GM10266 (cell line): ENCODE results near the gene ZFAND3.

Experiments used
- DNase-seq: peaks from one replicate; pipeline ENCODE4 v3.0.0; 2012; ENCODE audit errors: extremely low spot score
- TF ChIP-seq, protein P1 (sequence below): IDR thresholded peaks from 2 replicates; pipeline ENCODE4 v1.5.1; 2012; ENCODE audit warnings: mild to moderate bottlenecking, low read depth; ENCODE audit not compliant: control insufficient read depth, insufficient read depth; ENCODE audit errors: missing control alignments

ZFAND3 gene

DNA sequence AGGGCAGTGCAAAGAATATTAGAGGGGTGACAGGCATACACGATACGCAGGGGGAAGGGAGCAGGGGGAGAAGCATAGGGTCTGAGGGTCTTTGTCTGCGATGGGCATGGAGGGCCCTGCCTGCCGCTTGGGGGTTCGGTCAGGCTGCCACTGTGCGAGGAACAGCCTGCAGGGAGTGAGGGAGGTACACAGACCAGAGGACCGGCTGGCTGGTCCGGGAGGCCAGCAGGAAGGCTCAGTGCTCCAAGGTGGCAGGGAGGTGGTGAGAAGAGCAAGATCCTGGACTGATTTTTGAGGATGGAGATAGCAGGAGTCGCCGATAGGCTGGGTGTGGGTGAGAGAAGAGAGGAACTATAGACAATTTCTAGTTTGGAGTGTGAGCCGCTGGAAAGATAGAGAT, 338.4 kb downstream of the ZFAND3 start:
- TF ChIP-seq, protein P1, sequence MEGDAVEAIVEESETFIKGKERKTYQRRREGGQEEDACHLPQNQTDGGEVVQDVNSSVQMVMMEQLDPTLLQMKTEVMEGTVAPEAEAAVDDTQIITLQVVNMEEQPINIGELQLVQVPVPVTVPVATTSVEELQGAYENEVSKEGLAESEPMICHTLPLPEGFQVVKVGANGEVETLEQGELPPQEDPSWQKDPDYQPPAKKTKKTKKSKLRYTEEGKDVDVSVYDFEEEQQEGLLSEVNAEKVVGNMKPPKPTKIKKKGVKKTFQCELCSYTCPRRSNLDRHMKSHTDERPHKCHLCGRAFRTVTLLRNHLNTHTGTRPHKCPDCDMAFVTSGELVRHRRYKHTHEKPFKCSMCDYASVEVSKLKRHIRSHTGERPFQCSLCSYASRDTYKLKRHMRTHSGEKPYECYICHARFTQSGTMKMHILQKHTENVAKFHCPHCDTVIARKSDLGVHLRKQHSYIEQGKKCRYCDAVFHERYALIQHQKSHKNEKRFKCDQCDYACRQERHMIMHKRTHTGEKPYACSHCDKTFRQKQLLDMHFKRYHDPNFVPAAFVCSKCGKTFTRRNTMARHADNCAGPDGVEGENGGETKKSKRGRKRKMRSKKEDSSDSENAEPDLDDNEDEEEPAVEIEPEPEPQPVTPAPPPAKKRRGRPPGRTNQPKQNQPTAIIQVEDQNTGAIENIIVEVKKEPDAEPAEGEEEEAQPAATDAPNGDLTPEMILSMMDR, result no peak
- no peak for DNase-seq

DNA sequence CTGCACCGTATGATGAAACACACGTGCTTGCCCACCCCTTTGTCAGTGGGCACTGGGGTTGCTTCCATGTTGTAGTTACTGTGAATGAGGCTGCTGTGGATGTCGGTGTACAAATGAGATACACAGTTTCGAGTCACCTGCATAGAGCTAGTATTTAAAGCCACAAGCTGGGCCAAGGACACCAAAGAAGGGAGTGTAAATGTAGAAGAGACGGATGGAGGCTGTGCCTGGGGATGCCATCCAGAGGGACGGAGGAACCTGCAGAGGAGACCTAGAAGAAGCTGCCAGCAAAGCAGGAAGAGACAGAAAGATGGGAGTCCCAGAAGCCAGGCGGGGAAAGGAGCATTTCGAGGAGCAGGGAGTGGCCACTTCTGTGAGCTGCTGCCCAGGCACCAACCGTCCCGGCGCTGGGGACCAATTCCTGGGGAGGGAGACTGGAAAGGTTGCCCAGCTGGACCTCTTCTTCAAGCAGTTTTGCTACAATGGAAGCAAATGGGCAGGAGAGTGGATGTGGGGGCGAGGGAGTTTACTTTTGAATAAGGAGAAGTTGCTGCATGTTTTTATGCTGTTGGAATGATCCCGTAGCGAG, 339.3 kb downstream of the ZFAND3 start:
- TF ChIP-seq, protein P1, result no peak

DNA sequence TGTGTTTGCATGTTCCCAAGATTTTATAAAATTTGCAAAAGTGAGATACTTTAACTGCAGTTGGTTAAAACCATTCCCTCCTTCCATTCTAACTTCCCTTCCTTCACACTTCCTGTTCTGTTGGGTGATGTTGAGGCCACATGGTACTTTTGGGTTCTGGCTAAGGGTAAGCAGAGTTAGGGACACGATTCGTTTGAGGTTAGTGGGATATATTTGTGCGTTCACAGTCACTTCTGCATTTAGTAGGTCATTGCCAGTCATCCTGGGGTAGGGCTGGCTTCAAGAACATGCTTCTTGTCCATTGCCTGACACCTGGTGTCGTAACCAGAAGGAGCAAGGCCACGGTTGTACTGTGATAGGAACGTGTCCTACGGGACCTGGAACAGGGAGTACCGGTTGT, 340.1 kb downstream of the ZFAND3 start:
- DNase-seq, result no peak

More for the DNA sequence above, 339.3 kb downstream of the ZFAND3 start:
- DNase-seq, result no peak

DNA sequence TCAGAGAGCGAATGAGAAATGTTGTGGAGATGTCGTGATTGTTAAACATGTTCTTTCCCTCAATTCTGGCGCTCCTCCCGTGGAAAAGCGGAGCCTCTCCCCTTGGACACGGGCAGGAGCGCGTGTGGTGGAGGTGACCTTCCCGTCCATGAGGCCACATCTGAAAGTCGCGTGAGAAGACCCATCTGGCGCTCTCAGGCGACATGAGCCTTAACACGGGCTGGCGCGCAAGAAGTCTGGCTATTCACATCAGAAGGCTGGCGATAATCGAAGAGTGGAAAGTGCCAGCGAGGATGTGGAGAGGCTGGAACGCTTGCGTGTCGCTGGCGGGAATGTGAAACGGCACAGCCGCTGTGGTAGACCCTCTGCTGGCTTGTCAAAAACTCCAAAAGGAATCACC, 341.3 kb downstream of the ZFAND3 start:
- TF ChIP-seq, protein P1, result no peak
- DNase-seq, result no peak

More for the DNA sequence above, 340.1 kb downstream of the ZFAND3 start:
- TF ChIP-seq, protein P1, result no peak

DNA sequence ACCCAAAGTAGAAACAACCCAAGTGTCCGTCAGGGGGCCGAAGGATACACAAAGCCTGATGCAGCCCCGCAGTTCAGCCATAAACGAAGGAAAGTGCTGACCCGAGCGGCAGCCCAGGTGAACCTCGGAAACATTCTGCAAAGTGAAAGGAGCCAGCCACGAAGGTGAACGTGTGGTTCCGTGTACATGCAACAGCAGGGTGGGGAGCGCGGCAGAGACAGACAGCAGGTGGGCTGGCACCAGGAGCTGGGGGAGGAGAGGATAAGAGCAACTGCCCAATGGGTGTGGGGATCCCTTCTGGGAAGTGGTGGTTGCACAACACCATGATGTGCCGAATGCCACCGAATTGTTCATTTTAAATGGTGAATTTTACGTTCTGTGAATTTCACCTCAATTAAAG, 341.8 kb downstream of the ZFAND3 start:
- TF ChIP-seq, protein P1, result no peak
- DNase-seq, result no peak

DNA sequence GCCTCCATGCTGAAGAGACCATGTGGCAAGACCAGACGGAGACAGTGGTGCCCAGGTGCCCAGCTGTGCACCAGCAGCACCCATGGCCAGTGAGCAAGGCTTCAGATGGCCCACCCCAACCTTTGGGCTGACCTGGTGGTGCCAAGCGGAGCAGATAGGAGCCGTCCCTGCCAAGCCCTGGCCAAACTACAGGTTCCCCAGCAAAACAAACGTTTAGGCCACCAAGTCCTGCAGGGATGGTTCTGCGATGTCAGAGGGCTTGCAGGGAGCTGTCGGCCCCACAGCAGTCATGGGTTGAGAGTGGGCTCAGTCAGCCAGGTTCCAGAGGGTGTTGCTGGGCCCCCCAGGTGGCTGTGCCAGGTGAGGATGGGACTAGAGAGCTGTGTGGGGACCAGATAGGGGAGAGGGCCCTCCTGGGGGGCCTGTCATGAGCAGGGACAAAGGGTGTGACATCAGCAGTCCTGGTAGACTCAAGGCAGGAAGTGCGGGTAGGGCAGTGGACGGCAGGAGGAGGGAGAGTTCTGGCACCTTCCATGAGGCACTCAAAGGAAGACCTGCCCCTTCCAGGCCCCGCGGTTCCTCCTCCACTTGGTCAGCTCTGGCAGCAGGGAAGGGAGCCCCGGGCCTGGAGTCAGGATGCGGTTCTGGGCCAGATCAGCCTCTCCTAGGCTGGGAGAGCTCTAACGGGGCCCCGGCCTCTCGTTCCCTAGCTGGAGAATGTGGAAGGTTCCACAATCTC, 342.4 kb downstream of the ZFAND3 start:
- TF ChIP-seq, protein P1, result no peak
- DNase-seq, result no peak

DNA sequence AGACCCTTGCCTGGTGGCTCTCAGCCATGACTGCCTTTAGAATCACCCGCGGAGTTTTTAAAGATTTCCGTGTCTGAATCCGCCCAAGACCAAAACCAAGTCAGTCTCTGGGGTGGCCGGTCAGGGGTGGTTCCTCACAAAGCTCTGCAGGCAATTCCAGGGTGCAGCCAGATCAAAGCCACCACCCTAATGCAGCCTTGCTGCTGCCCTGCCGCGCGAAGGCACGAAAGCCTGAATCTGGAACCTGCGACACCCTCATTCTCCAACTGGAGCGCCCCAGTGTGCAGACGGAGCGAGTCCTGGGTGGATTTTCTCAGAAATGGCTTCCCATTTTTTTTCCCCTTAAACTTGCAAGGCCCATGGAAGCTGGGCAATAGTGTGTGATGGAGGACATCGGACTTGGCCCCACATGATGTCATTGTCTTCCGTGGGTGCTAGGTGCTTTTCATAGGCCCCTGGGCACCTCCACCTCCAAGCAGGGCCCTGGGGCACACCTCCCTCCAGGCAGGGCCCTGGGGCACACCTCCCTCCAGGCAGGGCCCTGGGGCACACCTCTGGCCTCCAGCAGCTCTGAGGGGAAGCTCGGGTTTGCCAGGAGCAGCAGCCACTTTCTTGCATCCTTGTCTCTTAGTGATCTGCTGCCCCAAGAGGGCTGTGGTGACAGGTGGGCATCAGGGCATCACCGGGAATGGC, 343.1 kb downstream of the ZFAND3 start:
- TF ChIP-seq, protein P1, result no peak
- no peak for DNase-seq
